Esophagus squamous epithelium (tissue), 4 donors: ENCODE results near the gene LIPJ.

ENCODE experiments used
- POLR2A ChIP-seq, 4 donors: fragments of 450-650 bp; IDR thresholded peaks; one replicate each; pipeline ENCODE4 v1.6.1; 2017; ENCODE audit warnings: antibody characterized with exemption in 4 of 4, mild to moderate bottlenecking in 4 of 4, moderate library complexity in 3 of 4
- TF ChIP-seq, protein P1 (sequence below), 6 experiments: fragments of 450-650 bp in 4 of 6; fragments of 200-600 bp in 2 of 6; sonication (generic) in 2 of 6; IDR thresholded peaks; one replicate each; pipeline ENCODE4 v1.5.1; 2016 to 2019; ENCODE audit warnings: antibody characterized with exemption in 6 of 6, mild to moderate bottlenecking in 4 of 6, moderate library complexity in 4 of 6

DNA sequence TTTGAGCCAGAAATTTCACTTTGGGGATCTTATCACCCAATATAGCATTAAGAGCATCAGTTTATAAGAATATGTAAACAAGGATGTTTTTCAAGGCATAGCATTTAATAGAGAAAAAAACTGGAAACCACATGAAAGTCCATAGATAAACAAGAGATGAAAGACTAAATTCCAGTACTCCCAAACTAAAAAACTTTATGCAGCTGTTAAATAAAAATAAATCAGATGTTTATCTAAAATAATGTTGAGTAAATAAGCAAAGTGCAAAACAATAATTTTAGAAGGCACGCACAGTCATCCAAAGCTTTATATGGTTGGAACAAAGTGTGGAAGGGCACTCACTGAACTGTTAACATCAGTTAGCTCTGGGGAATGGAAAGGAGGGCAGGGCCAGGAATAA, 24.4 kb upstream of the LIPJ start:
- TF ChIP-seq, protein P1, sequence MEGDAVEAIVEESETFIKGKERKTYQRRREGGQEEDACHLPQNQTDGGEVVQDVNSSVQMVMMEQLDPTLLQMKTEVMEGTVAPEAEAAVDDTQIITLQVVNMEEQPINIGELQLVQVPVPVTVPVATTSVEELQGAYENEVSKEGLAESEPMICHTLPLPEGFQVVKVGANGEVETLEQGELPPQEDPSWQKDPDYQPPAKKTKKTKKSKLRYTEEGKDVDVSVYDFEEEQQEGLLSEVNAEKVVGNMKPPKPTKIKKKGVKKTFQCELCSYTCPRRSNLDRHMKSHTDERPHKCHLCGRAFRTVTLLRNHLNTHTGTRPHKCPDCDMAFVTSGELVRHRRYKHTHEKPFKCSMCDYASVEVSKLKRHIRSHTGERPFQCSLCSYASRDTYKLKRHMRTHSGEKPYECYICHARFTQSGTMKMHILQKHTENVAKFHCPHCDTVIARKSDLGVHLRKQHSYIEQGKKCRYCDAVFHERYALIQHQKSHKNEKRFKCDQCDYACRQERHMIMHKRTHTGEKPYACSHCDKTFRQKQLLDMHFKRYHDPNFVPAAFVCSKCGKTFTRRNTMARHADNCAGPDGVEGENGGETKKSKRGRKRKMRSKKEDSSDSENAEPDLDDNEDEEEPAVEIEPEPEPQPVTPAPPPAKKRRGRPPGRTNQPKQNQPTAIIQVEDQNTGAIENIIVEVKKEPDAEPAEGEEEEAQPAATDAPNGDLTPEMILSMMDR (IDR thresholded peaks at IDR 0.05): no peak
- TF ChIP-seq POLR2A (IDR thresholded peaks at IDR 0.05): no peak
